ENCODE data around the gene FLRT3.

Gene FLRT3

GRCh38 chr20:14337400-14338171 lies at the start of gene FLRT3:
Gene FLRT3, minus strand, starts transcription at chr20:14337612. Its CDS starts 10,106 bp downstream, at chr20:14327506.
- ChIA-PET CTCF (interaction anchor here (0.9 to 1.3 kb wide), 7 partner anchors 9 to 1593 kb away, joined by 3 to 6 read pairs (median 3); no protein-coding TSS in a partner anchor), POLR2A (interaction anchor here (0.6 to 1.1 kb wide), 2 partner anchors 114 to 1499 kb away, joined by 3 read pairs; no protein-coding TSS in a partner anchor)
- peak; percentile 70 for DNase-seq (ENCODE audit: low read depth, low spot score)
- peak; percentile 81 for TF ChIP-seq CTCF (IDR thresholded peaks at IDR 0.05; ENCODE audit: insufficient read depth, low read length, missing control alignments)
- H3K4me3 ChIP-seq (ENCODE audit: low read depth, low read length): peak within 1 kb of the TSS; percentile 63

- TF ChIP-seq CTCF (IDR thresholded peaks at IDR 0.05; ENCODE audit: insufficient read depth, low read length, missing control alignments): no peak
- no peak for DNase-seq (ENCODE audit: low read depth, low spot score)
- ChIA-PET POLR2A (no interaction called here), CTCF (no interaction called here)
- no peak overlapping the region for H3K4me3 ChIP-seq (ENCODE audit: low read depth, low read length)
Observed at GRCh38 chr20:14386726-14387125, 49.3 kb upstream of the FLRT3 start.

- H3K4me3 ChIP-seq (ENCODE audit: low read depth, low read length): no peak overlapping the region
- TF ChIP-seq CTCF (IDR thresholded peaks at IDR 0.05; ENCODE audit: insufficient read depth, low read length, missing control alignments): no peak
- DNase-seq (ENCODE audit: low read depth, low spot score): no peak
- ChIA-PET POLR2A (no interaction called here), CTCF (no interaction called here)
Observed at GRCh38 chr20:14385176-14385740, 47.8 kb upstream of the FLRT3 start.

GRCh38 chr20:14384416-14385175 lies 47.2 kb upstream of the FLRT3 start:
- ChIA-PET POLR2A (no interaction called here), CTCF (no interaction called here)
- no peak overlapping the region for H3K4me3 ChIP-seq (ENCODE audit: low read depth, low read length)
- no peak for DNase-seq (ENCODE audit: low read depth, low spot score)
- no peak for TF ChIP-seq CTCF (IDR thresholded peaks at IDR 0.05; ENCODE audit: insufficient read depth, low read length, missing control alignments)

GRCh38 chr20:14383335-14383734 lies 45.9 kb upstream of the FLRT3 start:
- ChIA-PET CTCF (no interaction called here), POLR2A (no interaction called here)
- no peak for DNase-seq (ENCODE audit: low read depth, low spot score)
- no peak for TF ChIP-seq CTCF (IDR thresholded peaks at IDR 0.05; ENCODE audit: insufficient read depth, low read length, missing control alignments)
- H3K4me3 ChIP-seq (ENCODE audit: low read depth, low read length): no peak overlapping the region

GRCh38 chr20:14378326-14378725 lies 40.9 kb upstream of the FLRT3 start:
- DNase-seq (ENCODE audit: low read depth, low spot score): no peak
- ChIA-PET CTCF (no interaction called here), POLR2A (no interaction called here)
- no peak overlapping the region for H3K4me3 ChIP-seq (ENCODE audit: low read depth, low read length)
- no peak for TF ChIP-seq CTCF (IDR thresholded peaks at IDR 0.05; ENCODE audit: insufficient read depth, low read length, missing control alignments)
